Adrenal gland (tissue), 19 donors: ENCODE results near the gene COQ9. TPM values are rescaled to one million over a fixed set of nuclear protein-coding genes. Genes with fewer than 3 reads are reported as not detected.
"Not testable (repeated sequence)": the region's sequence is repeated elsewhere in the genome, so short reads cannot be mapped to it uniquely, and the experiment has no call there.

Experiments
- DNase-seq, 7 donors: peaks; one replicate each; pipeline ENCODE4 v3.0.0-alpha.2; 2019 to 2020
- H3K27ac ChIP-seq, 5 donors: fragments of 200-600 bp; sonication (generic) in 4 of 5; 1 replicate in 3 of 5; 2 replicates in 2 of 5; pipeline versions ENCODE4 v1.5.1 to v1.8.0; 2016 to 2020; ENCODE audit warnings: mild to moderate bottlenecking in 1 of 5
- H3K27me3 ChIP-seq: fragments of 200-600 bp; 2 replicates; pipeline ENCODE4 v1.8.0; 2021
- H3K36me3 ChIP-seq, 2 donors: fragments of 200-600 bp; replicated peaks in 1 of 2; 1 replicate in 1 of 2; 2 replicates in 1 of 2; pipeline versions ENCODE4 v1.5.1 to v1.8.0; 2018 to 2022
- H3K4me1 ChIP-seq, 2 donors: fragments of 200-600 bp; replicated peaks in 1 of 2; 1 replicate in 1 of 2; 2 replicates in 1 of 2; pipeline versions ENCODE4 v1.5.1 to v1.8.0; 2018 to 2021
- H3K4me3 ChIP-seq, 4 donors: fragments of 200-600 bp; sonication (generic) in 3 of 4; one replicate each; pipeline ENCODE4 v1.5.1; 2016 to 2018
- H3K9me3 ChIP-seq, 3 donors: fragments of 200-600 bp; sonication (generic) in 1 of 3; replicated peaks in 1 of 3; 1 replicate in 2 of 3; 2 replicates in 1 of 3; pipeline versions ENCODE4 v1.5.1 to v1.8.0; 2016 to 2021
- CTCF ChIP-seq, 6 experiments: fragments of 450-650 bp in 4 of 6; fragments of 200-600 bp in 2 of 6; sonication (generic) in 1 of 6; IDR thresholded peaks; 1 replicate in 5 of 6; 2 replicates in 1 of 6; pipeline versions ENCODE4 v1.5.1 to v1.8.0; 2016 to 2021; ENCODE audit warnings: antibody characterized with exemption in 6 of 6, mild to moderate bottlenecking in 2 of 6, moderate library complexity in 1 of 6
- POLR2A ChIP-seq, 2 donors: fragments of 450-650 bp; IDR thresholded peaks; one replicate each; pipeline ENCODE4 v1.6.1; 2017; ENCODE audit warnings: antibody characterized with exemption in 2 of 2, mild to moderate bottlenecking in 2 of 2, moderate library complexity in 1 of 2
- WGBS, 4 donors: extraction: QIAGEN DNeasy Blood & Tissue Kit in 2 of 4; methylation state at CpG; one replicate each; pipeline versions ENCODE4 v1.1.5 to v1.1.7; 2013 to 2017; 5-methylcytosine and 5-hydroxymethylcytosine counted together
- intact Hi-C, 2 donors: fragments of 100-400 bp; cut with DNase I; formaldehyde crosslinking; loops; one replicate each; pipeline versions ENCODE4 v1.14.1 to v1.15.0; 2022 to 2023
- long read RNA-seq, 10 donors: library from polyadenylated mRNA in 3 of 10; unstranded in 2 of 10; stranded (forward) in 1 of 10; transcript quantifications; one replicate each; pipeline ENCODE4 v2.0.0 and lab custom pipeline, GENCODE V29; 2021 to 2026
- polyA plus RNA-seq, 3 donors: library from polyadenylated mRNA; stranded (reverse); fragments of 200-250 nt in 2 of 3; fragments of 350-450 nt in 1 of 3; fragmentation: Illumina TruSeq in 1 of 3; extraction: RNeasy Lipid Tissue Mini Kit (QIAGEN cat#74804) in 1 of 3; gene quantifications; one replicate each; pipeline ENCODE4 v1.2.3, GENCODE V29; 2013 to 2014
- total RNA-seq, 9 donors: library from RNA; depleted of rRNA in 4 of 9; stranded (reverse); fragments of >200 nt in 4 of 9; fragments of 120-200 nt in 1 of 9; fragmentation: NEBNext Ultra II Directional in 1 of 9; extraction: Animal tissue kit (Norgen Biotek cat#: 25700) in 1 of 9; gene quantifications; one replicate each; pipeline versions ENCODE4 v1.1.0 to v1.2.4, GENCODE V29; 2013 to 2023
- donor health status: healthy with polysubstance abuse.
- donor health status: Bipolar disorder and iron deficiency.
- donor health status: DM: yes; HTN: yes; CAD: no.
- donor health status: DM: no; HTN: no; CAD: no.
- donor health status: DM: no; HTN: no; CAD: no.
- donor health status: DM: yes; HTN: yes; CAD: no.

Gene COQ9
- 100 to 1,000 TPM in 1 of 9 donors, 10 to 100 TPM in 8; 60.9 to 277 (median 85.5) TPM for total RNA-seq
- polyA plus RNA-seq, result 100 to 1,000 TPM; 165 to 203 (median 177) TPM
- long read RNA-seq, donor 1, transcript COQ9-201 (9 exons, 1,677 nt), result major isoform, 87 of 134 reads
- long read RNA-seq, donor 1, transcript COQ9-216 (4 exons, 1,118 nt), result minor isoform, 11 of 134 reads
- long read RNA-seq, donor 1, partial matches to known transcripts, result 30 of 134 reads
- long read RNA-seq, donor 1, other reads (novel, unspliced or antisense), result 0 of 134 reads
- long read RNA-seq, donor 2, transcript COQ9-201 (9 exons, 1,677 nt), result major isoform, 65 of 94 reads
- long read RNA-seq, donor 2, transcript COQ9-216 (4 exons, 1,118 nt), result minor isoform, 9 of 94 reads
- long read RNA-seq, donor 2, partial matches to known transcripts, result 14 of 94 reads
- long read RNA-seq, donor 2, other reads (novel, unspliced or antisense), result 0 of 94 reads
- long read RNA-seq, donor 3, transcript COQ9-216 (4 exons, 1,118 nt), result minor isoform, 9 of 97 reads
- long read RNA-seq, donor 3, transcript COQ9-201 (9 exons, 1,677 nt), result major isoform, 65 of 97 reads
- long read RNA-seq, donor 3, partial matches to known transcripts, result 18 of 97 reads
- long read RNA-seq, donor 3, other reads (novel, unspliced or antisense), result 0 of 97 reads
- long read RNA-seq, donor 4, transcript COQ9-201 (9 exons, 1,677 nt), result major isoform, 79 of 93 reads
- long read RNA-seq, donor 4, partial matches to known transcripts, result 3 of 93 reads
- long read RNA-seq, donor 4, other reads (novel, unspliced or antisense), result 9 of 93 reads
- long read RNA-seq, donor 5, transcript COQ9-201 (9 exons, 1,677 nt), result major isoform, 239 of 274 reads
- long read RNA-seq, donor 5, partial matches to known transcripts, result 10 of 274 reads
- long read RNA-seq, donor 5, other reads (novel, unspliced or antisense), result 23 of 274 reads
- long read RNA-seq, donor 6, transcript COQ9-201 (9 exons, 1,677 nt), result major isoform, 49 of 63 reads
- long read RNA-seq, donor 6, partial matches to known transcripts, result 3 of 63 reads
- long read RNA-seq, donor 6, other reads (novel, unspliced or antisense), result 11 of 63 reads
- long read RNA-seq, donor 7, transcript COQ9-201 (9 exons, 1,677 nt), result major isoform, 33 of 67 reads
- long read RNA-seq, donor 7, transcript COQ9-216 (4 exons, 1,118 nt), result minor isoform, 12 of 67 reads
- long read RNA-seq, donor 7, transcript COQ9-203 (4 exons, 1,039 nt), result minor isoform, 10 of 67 reads
- long read RNA-seq, donor 7, partial matches to known transcripts, result 8 of 67 reads
- long read RNA-seq, donor 7, other reads (novel, unspliced or antisense), result 0 of 67 reads
- long read RNA-seq, donor 8, transcript COQ9-216 (4 exons, 1,118 nt), result minor isoform, 14 of 154 reads
- long read RNA-seq, donor 8, transcript COQ9-201 (9 exons, 1,677 nt), result major isoform, 108 of 154 reads
- long read RNA-seq, donor 8, partial matches to known transcripts, result 27 of 154 reads
- long read RNA-seq, donor 8, other reads (novel, unspliced or antisense), result 0 of 154 reads
- long read RNA-seq, donor 9, transcript COQ9-209 (3 exons, 1,827 nt), result minor isoform, 7 of 109 reads
- long read RNA-seq, donor 9, transcript COQ9-201 (9 exons, 1,677 nt), result major isoform, 57 of 109 reads
- long read RNA-seq, donor 9, partial matches to known transcripts, result 32 of 109 reads
- long read RNA-seq, donor 9, other reads (novel, unspliced or antisense), result 0 of 109 reads
- long read RNA-seq, donor 10, transcript COQ9-201 (9 exons, 1,677 nt), result major isoform, 38 of 65 reads
- long read RNA-seq, donor 10, transcript COQ9-216 (4 exons, 1,118 nt), result minor isoform, 12 of 65 reads
- long read RNA-seq, donor 10, partial matches to known transcripts, result 12 of 65 reads
- long read RNA-seq, donor 10, other reads (novel, unspliced or antisense), result 0 of 65 reads

- peak within 1 kb of the TSS; percentile 79 to 96 (median 85) for H3K27ac ChIP-seq
- H3K27me3 ChIP-seq, result no peaks in the 10 kb centered on the region
- TF ChIP-seq CTCF (IDR thresholded peaks at IDR 0.05) (no peak), POLR2A (IDR thresholded peaks at IDR 0.05) (peak; percentile 78 to 89)
- peaks cover 0 to 13% of the 10 kb centered on the region in 2 donors for H3K36me3 ChIP-seq
- H3K4me3 ChIP-seq, result peak within 1 kb of the TSS; percentile 48 to 100 (median 90)
- no peaks in the 10 kb centered on the region for H3K9me3 ChIP-seq
- DNase-seq, result peak; percentile 93 to 97 (median 95)
- intact Hi-C loops, result no loop called here
- peaks cover 9 to 30% of the 10 kb centered on the region in 2 donors for H3K4me1 ChIP-seq
- WGBS, 4 donors, result 0 to 1% (median 0%) methylated on average over 28 to 68 of the region's 68 CpGs
These were observed at the start of gene COQ9, which contains the start of gene CIAPIN1 for GRCh38 chr16:57447186-57447962. Gene COQ9, plus strand, starts transcription at chr16:57447479. Its CDS starts 27 bp downstream, at chr16:57447506. Gene CIAPIN1, minus strand, starts transcription at chr16:57447385. Its CDS starts 6,457 bp downstream, at chr16:57440928.

- H3K9me3 ChIP-seq, H3K4me3 ChIP-seq, intact Hi-C loops, H3K4me1 ChIP-seq, DNase-seq, H3K36me3 ChIP-seq, H3K27ac ChIP-seq, H3K27me3 ChIP-seq: not testable (repeated sequence)
- 80 to 97% (median 89%) methylated on average over 4 of the region's 4 CpGs for WGBS, 4 donors
These were observed 49.8 kb upstream of the COQ9 start for GRCh38 chr16:57397493-57397892.

- Histone ChIP-seq H3K27me3 (no peaks in the 10 kb centered on the region), H3K27ac (no peak overlapping the region)
- intact Hi-C loops, result no loop called here
These were observed 45.2 kb upstream of the COQ9 start for GRCh38 chr16:57401943-57402640.

More at GRCh38 chr16:57401943-57402640, 45.2 kb upstream of the COQ9 start:
- no peak for DNase-seq
- H3K9me3 ChIP-seq, result no peaks in the 10 kb centered on the region
- H3K4me3 ChIP-seq, result no peak overlapping the region
- H3K36me3 ChIP-seq, result no peaks in the 10 kb centered on the region
- WGBS, 4 donors, result 20 to 51% (median 42%) methylated on average over 1 to 7 of the region's 7 CpGs
- TF ChIP-seq CTCF (IDR thresholded peaks at IDR 0.05), result no peak
- TF ChIP-seq POLR2A (IDR thresholded peaks at IDR 0.05), result no peak
- H3K4me1 ChIP-seq, result no peaks in the 10 kb centered on the region
